T-helper 22 cell (primary cell): Measurements from ENCODE around the gene SERPINA3.

Experiments used
- DNase-seq: peaks from one replicate; pipeline ENCODE4 v3.0.0-alpha.2; 2020; ENCODE audit warnings: low read depth

SERPINA3 gene

GRCh38 chr14:94655169-94655710 lies 43.0 kb downstream of the SERPINA3 start:
- DNase-seq, result no peak

- DNase-seq, result no peak
These were observed 43.9 kb downstream of the SERPINA3 start for GRCh38 chr14:94656043-94656442.

- no peak for DNase-seq
These were observed 47.1 kb downstream of the SERPINA3 start for GRCh38 chr14:94659256-94659655.

GRCh38 chr14:94659901-94660300 lies 47.7 kb downstream of the SERPINA3 start:
- DNase-seq, result no peak

GRCh38 chr14:94660306-94660946 lies 48.2 kb downstream of the SERPINA3 start:
- no peak for DNase-seq

GRCh38 chr14:94663538-94663937 lies 51.3 kb downstream of the SERPINA3 start:
- DNase-seq, result no peak

- no peak for DNase-seq
These were observed 51.9 kb downstream of the SERPINA3 start for GRCh38 chr14:94663965-94664704.

GRCh38 chr14:94665121-94665520 lies 52.9 kb downstream of the SERPINA3 start:
- DNase-seq, result no peak

GRCh38 chr14:94665544-94665943 lies 53.4 kb downstream of the SERPINA3 start:
- no peak for DNase-seq

- DNase-seq, result no peak
These were observed 58.6 kb downstream of the SERPINA3 start for GRCh38 chr14:94670692-94671285.

- DNase-seq, result no peak
These were observed 59.8 kb downstream of the SERPINA3 start for GRCh38 chr14:94671870-94672444.

GRCh38 chr14:94673071-94673470 lies 60.9 kb downstream of the SERPINA3 start:
- DNase-seq, result no peak
